ENCODE data around the gene GBP2. TPM values are rescaled to one million over a fixed set of nuclear protein-coding genes. Genes with fewer than 3 reads are reported as not detected.
"Not testable (repeated sequence)": the region's sequence is repeated elsewhere in the genome, so short reads cannot be mapped to it uniquely, and the experiment has no call there.

GBP2 gene
- total RNA-seq, 3 donors from 2014 or later = 186 to 267 (median 244) TPM

GRCh38 chr1:89147678-89148658 lies 22.1 kb upstream of the GBP2 start:
- Mint-ChIP-seq H3K9me3 (no peaks in the 10 kb centered on the region), H3K36me3 (ENCODE audit: insufficient read depth) (no peaks in the 10 kb centered on the region), H3K27me3 (ENCODE audit: low read depth) (peaks cover 2% of the 10 kb centered on the region), H3K4me1 (ENCODE audit: low read depth) (peaks cover 4% of the 10 kb centered on the region), H3K4me3 (no peak overlapping the region)
- no peak for ATAC-seq
- DNase-seq = no peak

DNA sequence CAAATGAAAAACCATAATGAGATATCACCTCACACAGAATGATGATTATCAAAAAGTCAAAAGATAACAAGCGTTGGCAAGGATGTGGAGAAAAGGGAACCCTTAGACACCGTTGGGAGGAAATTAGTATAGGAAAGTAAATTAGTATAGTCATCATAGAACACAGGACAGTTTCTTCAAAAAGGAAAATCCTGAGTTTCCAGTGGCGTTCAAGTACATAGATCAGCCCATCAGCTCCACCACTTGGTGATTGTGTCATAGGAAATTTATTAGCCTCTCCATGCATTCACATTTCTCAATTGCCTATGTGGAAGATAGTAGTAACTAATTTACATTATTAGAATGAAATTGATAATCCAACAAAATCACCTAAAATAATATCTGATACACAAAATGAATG lies 20.8 kb upstream of the GBP2 start:
- H3K9me3 Mint-ChIP-seq = no peaks in the 10 kb centered on the region
- no peak for DNase-seq
- no peak overlapping the region for H3K4me3 Mint-ChIP-seq
- H3K27me3 Mint-ChIP-seq (ENCODE audit: low read depth) = peaks cover 2% of the 10 kb centered on the region
- ATAC-seq = no peak
- H3K36me3 Mint-ChIP-seq (ENCODE audit: insufficient read depth) = no peaks in the 10 kb centered on the region
- peaks cover 4% of the 10 kb centered on the region for H3K4me1 Mint-ChIP-seq (ENCODE audit: low read depth)

- ATAC-seq = no peak
- no peak for DNase-seq
- Mint-ChIP-seq H3K36me3 (ENCODE audit: insufficient read depth) (no peaks in the 10 kb centered on the region), H3K4me3 (no peak overlapping the region), H3K9me3 (peaks cover 4% of the 10 kb centered on the region), H3K27me3 (ENCODE audit: low read depth) (peaks cover 2% of the 10 kb centered on the region), H3K4me1 (ENCODE audit: low read depth) (peaks cover 4% of the 10 kb centered on the region)
Observed at GRCh38 chr1:89143484-89143883, 17.6 kb upstream of the GBP2 start.

DNA sequence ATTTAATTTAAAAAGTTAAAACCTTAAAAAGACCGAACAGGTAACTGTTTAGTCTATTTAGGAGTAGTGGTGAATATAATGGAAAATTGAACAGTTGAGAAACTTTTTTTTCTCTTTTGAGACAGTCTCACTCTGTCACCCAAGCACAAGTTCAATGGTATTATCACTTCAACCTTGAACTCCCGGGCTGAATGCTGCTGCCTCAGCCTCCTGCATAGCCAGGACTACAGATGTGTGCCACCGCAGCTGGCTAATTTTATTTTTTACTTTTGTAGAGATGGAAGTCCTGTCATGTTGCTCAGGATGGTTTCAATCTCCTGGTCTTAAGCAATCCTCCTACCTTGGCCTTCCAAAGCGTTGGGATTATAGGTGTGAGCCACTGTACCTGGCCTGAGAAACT lies 16.2 kb upstream of the GBP2 start:
- Mint-ChIP-seq H3K4me1 (ENCODE audit: low read depth) (peaks cover 1% of the 10 kb centered on the region), H3K36me3 (ENCODE audit: insufficient read depth) (no peaks in the 10 kb centered on the region), H3K27me3 (ENCODE audit: low read depth) (no peaks in the 10 kb centered on the region), H3K9me3 (peaks cover 9% of the 10 kb centered on the region), H3K4me3 (no peak overlapping the region)
- ATAC-seq (no peak), DNase-seq (no peak)

DNA sequence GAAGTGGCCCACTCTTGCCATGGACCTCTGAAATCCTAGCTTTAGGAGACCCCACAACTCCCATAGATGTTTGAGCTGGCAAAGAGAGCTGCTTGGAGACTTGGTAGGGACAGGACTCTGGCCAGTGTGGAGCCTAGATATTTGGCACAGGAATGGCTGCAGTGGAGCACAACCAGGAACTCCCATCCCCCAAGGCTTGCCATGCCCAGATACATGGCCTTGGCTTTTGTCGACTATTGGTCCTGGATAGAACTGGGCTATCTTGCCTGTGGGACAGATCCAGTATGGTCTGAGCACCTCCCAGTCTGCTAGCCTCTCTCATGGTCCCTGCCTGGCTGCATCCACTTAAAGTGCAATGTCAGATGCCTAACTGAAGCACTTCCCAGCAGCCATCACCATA lies 7.8 kb upstream of the GBP2 start:
- DNase-seq (no peak), ATAC-seq (no peak)
- Mint-ChIP-seq H3K4me1 (ENCODE audit: low read depth) (peaks cover 17% of the 10 kb centered on the region), H3K36me3 (ENCODE audit: insufficient read depth) (no peaks in the 10 kb centered on the region), H3K27me3 (ENCODE audit: low read depth) (no peaks in the 10 kb centered on the region), H3K4me3 (no peak overlapping the region), H3K9me3 (peaks cover 8% of the 10 kb centered on the region)

GRCh38 chr1:89130716-89131115 lies 4.8 kb upstream of the GBP2 start:
- Mint-ChIP-seq H3K36me3 (ENCODE audit: insufficient read depth) (no peaks in the 10 kb centered on the region), H3K4me3 (no peak overlapping the region), H3K9me3 (no peaks in the 10 kb centered on the region), H3K4me1 (ENCODE audit: low read depth) (peaks cover 35% of the 10 kb centered on the region), H3K27me3 (ENCODE audit: low read depth) (no peaks in the 10 kb centered on the region)
- ATAC-seq (no peak), DNase-seq (no peak)

- DNase-seq (no peak), ATAC-seq (no peak)
- Mint-ChIP-seq H3K27me3 (ENCODE audit: low read depth) (no peaks in the 10 kb centered on the region), H3K9me3 (no peaks in the 10 kb centered on the region), H3K4me3 (no peak overlapping the region), H3K4me1 (ENCODE audit: low read depth) (peaks cover 35% of the 10 kb centered on the region), H3K36me3 (ENCODE audit: insufficient read depth) (peaks cover 4% of the 10 kb centered on the region)
Observed at GRCh38 chr1:89129911-89130310, 4.0 kb upstream of the GBP2 start.

DNA sequence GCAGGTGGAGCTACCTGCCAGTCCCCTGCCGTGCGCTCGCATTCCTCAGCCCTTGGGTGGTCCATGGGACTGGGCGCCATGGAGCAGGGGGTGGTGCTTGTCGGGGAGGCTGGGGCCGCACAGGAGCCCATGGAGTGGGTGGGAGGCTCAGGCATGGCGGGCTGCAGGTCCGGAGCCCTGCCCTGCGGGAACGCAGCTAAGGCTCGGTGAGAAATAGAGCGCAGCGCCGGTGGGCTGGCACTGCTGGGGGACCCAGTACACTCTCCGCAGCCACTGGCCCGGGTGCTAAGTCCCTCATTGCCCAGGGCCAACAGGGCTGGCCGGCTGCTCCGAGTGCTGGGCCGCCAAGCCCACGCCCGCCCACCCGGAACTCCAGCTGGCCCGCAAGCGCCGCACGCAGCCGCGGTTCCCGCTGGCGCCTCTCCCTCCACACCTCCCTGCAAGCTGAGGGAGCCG lies 2.1 kb upstream of the GBP2 start:
- Mint-ChIP-seq H3K4me3 (peak overlapping the region; percentile 98), H3K4me1 (ENCODE audit: low read depth) (peaks cover 45% of the 10 kb centered on the region), H3K36me3 (ENCODE audit: insufficient read depth) (peaks cover 17% of the 10 kb centered on the region)
- not testable (repeated sequence) for DNase-seq; ATAC-seq; H3K9me3 Mint-ChIP-seq; H3K27me3 Mint-ChIP-seq (ENCODE audit: low read depth)

- peak overlapping the region; percentile 98 for H3K4me3 Mint-ChIP-seq
- ATAC-seq (peak; percentile 32 to 42), DNase-seq (peak; percentile 84)
- H3K4me1 Mint-ChIP-seq (ENCODE audit: low read depth) = peaks cover 57% of the 10 kb centered on the region
- H3K27me3 Mint-ChIP-seq (ENCODE audit: low read depth); H3K9me3 Mint-ChIP-seq: not testable (repeated sequence)
- peaks cover 26% of the 10 kb centered on the region for H3K36me3 Mint-ChIP-seq (ENCODE audit: insufficient read depth)
Observed at GRCh38 chr1:89126602-89127565, 970 bp upstream of the GBP2 start.

GRCh38 chr1:89125240-89125912 lies 538 bp downstream of the GBP2 start:
- DNase-seq (no peak), ATAC-seq (peak; percentile 9 to 23)
- no peaks in the 10 kb centered on the region for H3K27me3 Mint-ChIP-seq (ENCODE audit: low read depth)
- no peaks in the 10 kb centered on the region for H3K9me3 Mint-ChIP-seq
- peaks cover 32% of the 10 kb centered on the region for H3K36me3 Mint-ChIP-seq (ENCODE audit: insufficient read depth)
- H3K4me3 Mint-ChIP-seq = peak overlapping the region; percentile 98
- peaks cover 62% of the 10 kb centered on the region for H3K4me1 Mint-ChIP-seq (ENCODE audit: low read depth)

DNA sequence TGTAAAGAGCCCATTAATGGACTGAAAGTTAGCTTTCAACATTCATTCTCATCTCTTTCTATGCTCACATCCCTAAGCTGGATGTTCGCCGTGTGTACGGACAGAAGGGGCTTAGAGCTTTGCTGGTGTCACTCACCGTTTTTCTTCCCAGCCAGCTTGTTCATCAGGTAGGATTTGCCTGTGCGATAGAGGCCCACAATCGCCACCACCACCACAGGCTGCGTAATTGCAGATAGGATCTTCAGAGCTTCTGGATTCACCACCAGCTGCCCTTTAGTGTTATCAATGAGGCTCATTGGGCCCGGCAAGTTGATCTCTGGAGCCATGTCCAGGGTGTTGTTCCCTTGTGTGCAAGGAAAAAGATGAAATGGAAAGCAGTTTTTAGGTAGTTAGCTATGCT lies 4.3 kb downstream of the GBP2 start:
- no peak for ATAC-seq
- H3K36me3 Mint-ChIP-seq (ENCODE audit: insufficient read depth) = peaks cover 35% of the 10 kb centered on the region
- no peaks in the 10 kb centered on the region for H3K9me3 Mint-ChIP-seq

DNA sequence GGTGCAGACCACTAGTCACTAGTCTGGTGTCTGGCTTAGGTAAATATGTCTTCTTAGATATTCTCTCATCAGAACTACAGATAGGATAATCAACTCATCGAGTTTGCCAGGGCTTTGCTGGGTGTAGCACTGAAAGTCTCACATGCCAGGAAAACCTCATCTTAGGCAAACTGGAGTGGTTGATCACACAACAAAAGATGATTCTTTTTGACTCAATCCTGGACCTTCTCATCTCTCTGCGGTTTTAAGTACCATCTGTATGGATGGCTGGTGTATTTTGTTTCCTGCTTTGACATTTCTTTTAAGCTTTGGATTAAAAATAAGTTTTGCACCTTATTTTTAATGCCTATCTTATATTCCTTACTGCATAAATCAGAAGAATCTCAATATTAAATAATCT lies 11.3 kb downstream of the GBP2 start:
- H3K9me3 Mint-ChIP-seq = no peaks in the 10 kb centered on the region
- H3K4me1 Mint-ChIP-seq (ENCODE audit: low read depth) = peaks cover 27% of the 10 kb centered on the region
- peak; percentile 40 to 54 for ATAC-seq
- no peaks in the 10 kb centered on the region for H3K27me3 Mint-ChIP-seq (ENCODE audit: low read depth)
- peaks cover 63% of the 10 kb centered on the region for H3K36me3 Mint-ChIP-seq (ENCODE audit: insufficient read depth)
- no peak overlapping the region for H3K4me3 Mint-ChIP-seq
- DNase-seq = no peak

More for the DNA sequence above, 4.3 kb downstream of the GBP2 start:
- no peak for DNase-seq
- Mint-ChIP-seq H3K27me3 (ENCODE audit: low read depth) (no peaks in the 10 kb centered on the region), H3K4me1 (ENCODE audit: low read depth) (peaks cover 38% of the 10 kb centered on the region), H3K4me3 (peak overlapping the region; percentile 98)

DNA sequence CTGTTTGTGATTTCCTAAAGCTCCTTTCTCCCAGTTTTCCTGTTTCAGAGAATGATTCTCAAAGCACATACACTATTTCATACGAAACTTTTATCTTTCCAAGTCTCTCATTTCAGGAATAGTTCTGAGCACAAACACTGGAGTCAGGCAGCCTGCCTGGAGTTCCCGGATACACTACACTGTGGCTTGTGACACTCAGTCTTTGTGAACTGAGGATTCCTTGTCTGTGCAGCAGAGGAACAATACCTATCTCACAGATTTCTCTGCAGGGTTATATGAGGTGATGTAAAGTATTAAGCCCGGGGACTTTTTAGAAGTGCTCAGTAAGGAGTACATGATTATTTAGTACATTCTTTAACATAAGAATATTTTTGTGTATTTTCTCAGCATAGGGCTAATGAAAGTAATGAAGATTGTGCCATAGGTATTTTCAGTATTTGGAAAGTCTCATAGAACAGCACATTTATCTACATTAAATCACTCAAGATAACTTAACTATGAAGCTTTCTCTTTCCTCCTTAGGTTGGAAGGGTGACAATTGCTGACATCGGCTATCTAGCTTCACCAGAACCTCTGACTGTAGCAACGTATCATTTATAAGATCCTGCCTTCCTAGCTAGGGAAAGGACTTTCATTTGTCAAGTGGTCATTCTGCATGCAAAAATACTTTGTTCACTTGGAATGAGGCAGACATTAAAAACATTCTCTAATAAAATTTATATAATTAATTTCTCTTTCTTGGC lies 12.9 kb downstream of the GBP2 start:
- DNase-seq (no peak), ATAC-seq (no peak)
- H3K36me3 Mint-ChIP-seq (ENCODE audit: insufficient read depth) = peaks cover 78% of the 10 kb centered on the region
- H3K9me3 Mint-ChIP-seq = no peaks in the 10 kb centered on the region
- no peaks in the 10 kb centered on the region for H3K27me3 Mint-ChIP-seq (ENCODE audit: low read depth)
- H3K4me1 Mint-ChIP-seq (ENCODE audit: low read depth) = peaks cover 27% of the 10 kb centered on the region
- no peak overlapping the region for H3K4me3 Mint-ChIP-seq
